Measurements from ENCODE around the gene ITPK1. TPM values are rescaled to one million over a fixed set of nuclear protein-coding genes. Genes with fewer than 3 reads are reported as not detected.
"Not testable (repeated sequence)": the region's sequence is repeated elsewhere in the genome, so short reads cannot be mapped to it uniquely, and the experiment has no call there.

ITPK1 gene
- total RNA-seq, 1 experiment from 2014 or later = 183 TPM

DNA sequence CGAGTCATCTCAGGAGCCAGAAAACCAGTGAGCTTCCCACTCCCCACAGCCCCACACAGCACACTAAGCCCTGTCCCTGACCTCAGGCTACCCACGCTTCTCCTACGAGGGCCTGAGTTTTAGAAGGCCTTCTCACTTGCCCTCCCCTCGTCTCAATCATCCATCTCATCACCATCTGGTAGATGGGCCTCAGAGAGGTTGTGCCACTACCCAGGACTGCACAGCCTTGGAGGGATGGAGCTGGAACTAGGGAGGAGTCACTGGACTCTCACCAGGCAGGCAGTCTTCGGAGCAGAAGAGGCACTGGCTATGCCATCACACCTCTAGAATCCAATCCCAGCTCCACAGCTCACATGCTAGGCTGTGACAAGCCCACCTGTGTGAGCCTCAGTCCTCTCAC lies 52.3 kb downstream of the ITPK1 start:
- DNase-seq (ENCODE audit: extremely low read depth, low read depth) = no peak

DNA sequence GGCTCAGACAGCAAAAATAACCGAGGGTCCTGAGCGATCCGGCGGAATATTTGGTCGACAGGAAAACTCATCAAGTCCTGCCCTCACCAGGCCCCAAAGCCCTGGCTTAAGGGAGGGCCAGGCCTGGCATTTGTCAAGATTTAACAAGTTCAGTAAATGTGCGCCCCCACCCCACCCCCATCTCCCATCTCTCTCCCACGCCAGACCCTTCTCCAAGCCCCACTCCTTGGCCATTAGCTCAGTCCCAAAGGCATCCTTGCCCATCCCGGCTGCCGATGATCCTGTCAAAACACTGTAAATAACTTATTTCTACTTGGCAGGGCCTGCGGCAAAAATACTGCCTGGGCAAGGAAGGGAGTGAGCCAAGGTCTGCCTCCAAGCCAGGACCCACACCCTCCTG lies 52.8 kb downstream of the ITPK1 start:
- DNase-seq (ENCODE audit: extremely low read depth, low read depth) = no peak

DNA sequence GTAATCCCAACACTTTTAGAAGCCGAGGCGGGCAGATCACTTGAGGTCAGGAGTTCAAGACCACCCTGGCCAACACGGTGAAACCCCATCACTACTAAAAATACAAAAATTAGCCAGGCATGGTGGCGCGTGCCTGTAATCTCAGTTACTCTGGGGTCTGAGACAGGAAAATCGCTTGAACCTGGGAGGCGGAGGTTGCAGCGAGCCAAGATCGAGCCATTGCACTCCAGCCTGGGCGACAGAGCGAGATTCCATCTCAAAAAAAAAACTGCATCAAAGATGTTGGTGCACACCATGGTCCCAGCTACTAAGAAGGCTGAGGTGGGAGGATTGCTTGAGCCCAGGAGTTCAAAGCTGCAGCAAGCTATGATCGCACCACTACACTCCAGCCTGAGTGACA lies 53.7 kb downstream of the ITPK1 start:
- not testable (repeated sequence) for DNase-seq (ENCODE audit: extremely low read depth, low read depth)

DNA sequence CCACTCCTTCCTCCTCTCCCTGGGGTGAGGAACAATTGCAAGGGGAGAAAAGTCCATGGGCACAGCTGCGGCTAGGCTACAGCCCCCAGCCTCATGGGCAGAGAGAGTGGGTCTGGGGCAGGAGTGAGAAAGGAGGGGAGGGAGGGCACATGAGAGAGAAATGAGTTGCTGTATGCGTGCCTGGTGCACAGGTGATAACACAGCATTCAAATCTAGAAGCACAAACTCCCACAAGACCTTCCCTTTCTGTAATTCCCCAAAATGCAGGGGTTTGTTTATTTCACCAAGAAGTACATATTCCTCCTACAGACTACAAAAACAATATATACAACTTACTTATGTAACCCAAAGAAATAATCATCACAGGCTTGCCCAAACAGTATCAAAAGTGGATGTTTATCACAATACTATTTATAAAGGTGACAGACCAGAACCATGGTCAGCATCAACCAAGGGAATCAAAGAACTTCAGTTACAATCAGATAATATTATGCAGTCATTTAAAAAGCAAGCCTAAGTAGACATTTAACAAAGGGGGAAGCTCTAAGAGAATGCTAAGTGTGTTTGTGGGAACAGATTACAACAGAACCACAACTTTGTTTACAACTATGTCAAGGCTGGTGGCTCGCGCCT lies 54.2 kb downstream of the ITPK1 start:
- DNase-seq (ENCODE audit: extremely low read depth, low read depth) = no peak

DNA sequence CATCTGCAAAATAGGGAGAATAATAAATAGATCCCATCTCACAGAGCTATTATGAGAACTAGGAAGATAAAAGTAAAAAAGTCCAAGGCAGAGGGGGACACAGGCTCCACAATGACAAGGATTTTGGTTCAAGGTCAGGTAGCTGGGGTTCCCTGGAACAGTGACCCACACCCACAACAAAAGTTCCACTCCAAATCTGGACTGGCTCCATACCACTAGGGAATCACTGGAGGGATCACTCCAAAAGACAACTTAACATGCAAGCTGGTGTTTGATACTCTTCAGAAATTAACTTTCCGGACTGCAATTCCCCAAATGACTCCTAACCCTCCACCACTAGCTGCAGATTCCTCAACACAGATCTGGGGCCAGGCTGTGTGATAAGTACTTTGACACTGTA lies 54.9 kb downstream of the ITPK1 start:
- DNase-seq (ENCODE audit: extremely low read depth, low read depth) = no peak

DNA sequence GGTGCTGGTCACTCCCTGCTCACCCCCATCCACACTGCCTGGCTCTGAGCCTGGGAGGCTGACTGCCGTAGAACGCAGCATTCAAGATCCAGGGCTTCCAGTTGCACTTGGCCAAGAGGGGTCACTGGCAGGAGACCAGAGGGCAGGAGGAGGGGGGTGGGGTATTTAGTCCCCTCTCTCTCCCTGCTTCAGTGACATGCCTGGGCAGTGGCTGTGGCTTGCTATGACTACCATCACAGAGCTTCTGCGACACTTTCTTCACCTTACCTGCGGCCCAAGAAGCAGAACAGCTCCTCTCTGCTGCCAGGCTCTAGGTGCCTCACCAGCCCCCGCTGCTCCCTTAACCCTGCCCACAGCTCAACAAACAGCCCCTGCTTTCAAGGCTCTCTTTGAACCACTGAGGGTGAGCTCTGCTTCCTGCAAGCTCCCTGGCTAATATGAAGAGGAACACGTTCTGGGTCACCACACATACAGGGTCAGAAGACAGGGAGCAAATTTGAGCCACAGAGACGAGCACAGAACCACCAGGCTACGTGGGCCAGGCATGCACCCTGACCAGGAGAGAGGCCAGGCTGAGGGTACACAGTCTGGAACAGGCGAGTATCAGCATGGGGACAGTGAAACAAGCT lies 55.7 kb downstream of the ITPK1 start:
- DNase-seq (ENCODE audit: extremely low read depth, low read depth) = no peak

DNA sequence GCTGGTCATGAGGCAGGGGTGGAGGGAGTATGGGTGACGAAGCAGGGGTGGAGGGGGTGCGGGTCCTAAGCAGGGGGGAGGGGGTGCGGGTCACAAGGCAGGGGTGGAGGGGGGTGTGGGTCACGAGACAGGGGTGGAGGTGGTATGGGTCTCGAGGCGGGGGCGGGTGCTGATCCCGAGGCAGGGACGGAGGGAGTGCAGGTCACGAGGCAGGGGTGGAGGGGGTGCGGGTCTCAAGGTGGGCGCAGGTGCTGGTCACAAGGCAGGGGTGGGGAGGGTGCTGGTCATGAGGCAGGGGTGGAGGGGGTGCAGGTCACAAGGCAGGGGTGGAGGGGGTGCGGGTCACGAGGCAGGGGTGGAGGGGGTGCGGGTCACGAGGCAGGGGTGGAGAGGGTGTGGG lies 56.5 kb downstream of the ITPK1 start:
- DNase-seq (ENCODE audit: extremely low read depth, low read depth) = no peak

DNA sequence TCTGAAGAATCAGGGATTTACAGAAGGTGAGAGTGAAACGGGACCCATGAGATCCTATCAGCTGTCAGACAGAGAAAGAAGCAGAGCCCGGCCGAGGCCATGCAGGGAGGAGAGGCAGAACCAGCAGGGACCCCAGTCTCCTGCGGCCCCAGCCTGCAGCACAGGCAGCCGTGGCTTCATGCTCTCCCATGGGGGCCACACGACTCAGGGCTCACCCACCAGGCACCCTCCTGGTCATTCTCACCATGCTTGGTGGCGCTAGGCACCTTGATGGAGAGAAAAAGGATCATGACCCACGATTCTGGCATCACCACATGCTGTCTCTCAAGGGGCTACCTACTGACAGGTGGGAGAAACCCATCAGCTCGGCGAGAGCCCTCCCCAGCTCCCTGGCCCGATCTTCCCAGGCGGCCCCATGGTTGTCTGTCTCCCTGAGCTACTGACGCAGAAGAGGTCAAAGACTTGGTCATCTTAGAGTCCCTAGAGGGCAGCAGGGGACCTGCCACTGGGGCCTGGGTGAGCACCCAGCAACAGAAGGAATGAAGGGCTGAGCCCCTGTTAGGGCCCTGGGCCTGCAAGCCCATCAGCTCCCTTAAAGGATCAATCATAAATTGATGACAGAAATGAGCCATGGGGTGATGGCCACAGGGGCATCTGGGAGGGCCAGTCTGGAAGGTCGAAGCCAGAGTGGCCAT lies 58.0 kb downstream of the ITPK1 start:
- DNase-seq (ENCODE audit: extremely low read depth, low read depth) = no peak

DNA sequence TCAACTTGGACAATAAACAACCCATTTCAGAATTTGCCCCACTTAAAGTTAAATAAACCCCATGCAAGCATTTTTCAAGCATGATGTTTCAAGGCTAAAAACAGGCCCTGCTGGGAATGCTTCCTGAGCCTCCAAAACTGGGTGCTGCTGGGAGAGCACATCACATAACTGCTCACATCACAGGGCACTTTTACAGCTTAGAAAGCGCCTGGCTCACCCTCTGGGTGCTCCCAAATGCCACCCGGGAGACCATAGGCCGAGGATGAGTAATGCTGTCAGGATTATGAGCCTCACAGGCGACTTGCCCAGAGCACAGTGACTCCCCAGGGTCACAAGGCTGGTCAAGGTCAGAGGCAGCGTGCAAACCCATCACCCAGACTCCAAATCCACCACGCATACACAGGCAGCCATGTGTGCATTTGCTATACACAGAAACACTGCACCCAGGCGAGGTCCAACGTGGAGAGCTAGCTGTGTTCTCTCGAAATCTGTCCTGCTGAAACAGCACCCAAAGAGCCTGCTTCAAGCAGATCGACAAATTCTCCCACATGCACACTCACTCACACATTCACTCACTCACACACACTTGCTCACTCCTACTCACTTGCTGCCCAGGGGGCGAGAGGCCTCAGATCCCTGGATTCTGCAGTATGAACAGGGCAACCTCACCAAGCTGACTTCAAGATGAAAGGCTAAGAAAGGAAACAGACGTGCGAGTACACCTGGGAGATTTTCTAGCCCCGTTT lies 58.7 kb downstream of the ITPK1 start:
- DNase-seq (ENCODE audit: extremely low read depth, low read depth) = no peak

DNA sequence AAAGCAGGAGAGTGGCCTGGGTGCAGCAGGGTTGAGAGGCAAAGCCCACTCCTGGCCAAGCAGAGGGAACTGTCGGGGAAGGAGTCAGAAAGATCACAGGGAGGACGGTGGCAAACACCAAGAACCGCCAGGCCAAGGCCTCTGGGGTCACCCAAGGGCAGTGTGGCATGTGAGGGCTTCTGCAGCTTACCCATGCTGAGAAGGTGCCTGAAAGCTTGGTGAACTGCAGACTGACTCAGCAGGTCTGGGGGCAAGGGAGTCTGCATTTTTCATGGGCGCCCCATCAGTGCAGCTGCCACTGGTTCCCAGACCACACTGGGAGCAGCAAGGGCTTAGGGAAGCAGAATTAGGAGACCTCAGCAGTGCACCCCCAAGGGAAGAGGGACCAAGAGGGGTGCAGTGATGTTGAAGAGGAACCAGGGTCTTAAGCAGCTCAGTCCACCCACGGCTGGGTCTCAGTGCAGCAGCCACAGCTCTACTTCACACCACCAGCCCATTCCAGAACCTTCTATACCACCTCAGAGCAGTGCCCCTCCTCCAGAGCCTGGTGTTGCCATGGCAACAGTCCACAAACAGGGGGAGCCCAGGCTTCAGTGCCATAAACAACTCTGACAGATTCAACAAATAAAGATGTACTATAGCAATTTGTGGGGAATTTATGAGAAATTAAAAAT lies 59.4 kb downstream of the ITPK1 start:
- no peak for DNase-seq (ENCODE audit: extremely low read depth, low read depth)

DNA sequence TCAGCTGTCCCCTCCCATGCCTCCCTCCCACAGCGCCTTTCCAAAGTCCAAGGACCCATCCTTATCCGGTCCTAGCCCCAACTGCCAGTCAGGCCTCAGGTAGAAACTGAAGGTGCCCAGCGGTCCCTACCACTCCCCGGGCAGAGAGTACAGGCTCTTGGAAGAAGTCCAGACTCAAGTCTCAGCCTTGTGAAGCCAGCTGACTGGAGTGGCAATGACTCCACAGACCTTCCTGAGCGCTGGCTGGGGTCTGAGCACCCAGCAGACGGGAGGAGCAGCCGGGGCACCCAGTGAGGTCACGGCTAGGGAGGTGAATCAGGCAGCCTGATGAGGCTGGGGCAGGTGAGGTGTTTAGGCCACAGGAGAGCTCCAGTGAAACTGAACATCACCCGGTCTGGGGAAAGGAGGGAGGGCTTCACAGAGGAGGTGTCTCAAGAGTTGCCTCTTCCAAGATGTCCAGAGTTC lies 60.0 kb downstream of the ITPK1 start:
- no peak for DNase-seq (ENCODE audit: extremely low read depth, low read depth)

DNA sequence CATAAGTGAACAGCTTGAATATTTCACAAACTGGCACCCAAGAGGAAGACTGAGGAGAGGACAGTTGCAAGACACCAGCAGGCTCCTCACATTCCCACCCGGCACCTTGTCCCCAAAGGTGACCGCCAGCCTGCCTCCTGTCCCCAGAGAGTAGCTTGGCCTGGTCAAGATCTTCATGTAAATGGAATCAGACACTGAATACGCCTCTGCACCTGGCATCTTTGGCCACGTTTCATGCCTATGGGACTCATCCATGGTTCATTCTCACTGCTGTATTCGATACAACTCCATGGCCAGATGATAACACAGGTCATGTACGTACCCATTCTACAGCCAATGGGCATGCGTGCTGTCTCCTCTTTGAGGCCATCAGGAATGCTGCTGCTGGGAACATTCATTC lies 60.8 kb downstream of the ITPK1 start:
- DNase-seq (ENCODE audit: extremely low read depth, low read depth) = no peak

DNA sequence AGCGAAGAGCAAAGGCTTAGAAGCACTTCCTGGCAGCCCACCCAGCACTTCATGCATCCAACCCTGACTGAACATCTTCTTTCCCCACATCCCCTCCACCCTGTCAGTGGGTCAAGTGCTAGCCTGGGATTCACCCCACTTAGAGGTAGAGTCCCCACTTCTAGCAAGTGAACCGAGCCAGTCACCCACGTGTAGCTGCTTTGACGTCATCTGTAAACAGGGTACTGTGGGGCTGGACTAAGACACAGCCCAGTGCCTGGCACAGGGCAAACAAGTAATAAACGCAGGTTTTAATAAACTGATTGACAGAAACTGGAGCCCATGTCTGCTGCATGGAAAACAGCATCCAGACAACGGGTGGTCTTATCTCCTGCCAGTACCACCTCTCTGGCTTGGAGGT lies 61.7 kb downstream of the ITPK1 start:
- DNase-seq (ENCODE audit: extremely low read depth, low read depth) = no peak

DNA sequence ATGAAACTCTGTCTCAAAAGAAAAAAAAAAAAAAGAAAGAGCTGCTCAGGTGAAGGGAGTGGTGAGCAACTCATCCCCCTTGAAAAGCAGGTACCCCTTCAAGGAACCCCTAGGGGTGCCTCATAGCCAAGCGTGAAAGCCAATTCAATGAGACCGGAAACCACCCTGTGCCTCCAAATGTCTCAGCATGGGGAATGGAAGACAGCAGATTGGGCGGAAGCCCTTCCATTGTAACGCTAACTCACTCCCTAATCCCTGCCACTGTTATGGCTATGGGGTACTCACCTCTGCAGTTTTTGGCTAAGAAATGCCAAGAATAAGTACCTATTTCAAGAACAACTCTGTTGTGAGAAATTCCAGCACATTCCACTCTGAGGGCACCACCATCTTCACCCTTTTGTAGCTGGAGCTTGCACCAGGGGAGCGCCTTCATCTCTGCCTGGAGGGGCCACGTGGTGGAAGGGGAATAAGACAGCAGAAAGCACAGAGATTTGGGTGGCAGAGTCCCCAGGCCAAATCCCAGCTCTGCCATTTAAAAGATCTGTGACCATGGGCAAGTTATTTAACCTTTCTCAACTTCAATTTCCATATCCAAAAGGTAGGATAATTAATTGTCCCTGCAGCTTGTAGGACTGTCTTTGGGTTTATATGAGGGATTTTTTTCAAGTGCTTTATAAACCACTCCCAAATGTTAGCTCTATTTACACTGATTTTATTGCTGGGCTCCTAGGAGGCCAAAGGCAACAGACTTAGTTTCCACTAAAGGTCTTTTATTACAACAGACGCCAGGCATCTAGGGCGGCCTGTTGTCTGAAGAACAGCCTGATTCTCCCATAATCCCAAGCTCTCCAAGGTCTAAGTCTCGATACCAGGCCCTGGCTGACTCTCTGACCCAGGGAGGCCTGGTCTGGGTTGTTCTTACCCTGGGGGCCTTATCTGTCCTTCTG lies 63.9 kb downstream of the ITPK1 start:
- no peak for DNase-seq (ENCODE audit: extremely low read depth, low read depth)

DNA sequence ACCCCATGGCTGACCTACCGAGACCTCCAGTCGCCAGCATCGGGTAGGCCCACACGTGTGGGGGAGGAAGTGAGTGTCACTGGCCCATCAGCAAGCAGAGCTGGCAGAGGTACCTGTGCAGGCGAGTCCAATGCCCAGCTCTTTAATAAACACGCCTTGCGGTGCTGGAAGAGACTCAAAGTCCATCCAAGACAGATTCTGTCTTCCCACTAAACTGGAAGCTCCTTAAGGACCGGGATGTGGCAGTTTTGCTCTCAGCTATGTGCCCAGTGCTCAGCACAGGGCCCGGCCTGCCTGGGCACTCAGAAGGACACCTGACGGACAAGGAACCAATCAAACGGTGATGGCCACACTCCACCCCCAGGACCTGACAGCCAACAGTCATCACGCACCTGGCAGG lies 65.0 kb downstream of the ITPK1 start:
- no peak for DNase-seq (ENCODE audit: extremely low read depth, low read depth)

DNA sequence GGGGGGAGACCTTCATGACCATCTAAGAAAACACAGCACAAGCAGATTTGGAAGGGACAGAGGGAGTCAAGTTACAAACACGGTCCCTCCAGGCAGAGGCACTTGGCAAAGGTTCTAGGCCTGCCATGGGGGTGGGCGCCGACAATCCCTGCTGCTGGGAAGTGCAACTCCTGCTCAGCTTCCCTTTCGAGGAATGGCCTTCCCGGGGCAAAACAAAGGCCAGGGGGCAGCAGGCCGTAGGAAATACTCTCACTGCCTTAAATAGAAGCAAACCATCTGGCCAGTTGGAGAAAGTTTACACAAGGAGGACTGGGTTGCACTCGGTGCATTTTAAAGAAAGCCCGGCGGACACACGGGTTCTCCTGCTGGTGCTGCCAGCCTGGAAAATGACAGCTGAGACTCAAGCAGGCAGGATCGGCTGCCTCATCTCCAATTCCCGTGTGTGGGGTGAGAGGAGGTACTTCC lies 65.8 kb downstream of the ITPK1 start:
- DNase-seq (ENCODE audit: extremely low read depth, low read depth) = no peak

DNA sequence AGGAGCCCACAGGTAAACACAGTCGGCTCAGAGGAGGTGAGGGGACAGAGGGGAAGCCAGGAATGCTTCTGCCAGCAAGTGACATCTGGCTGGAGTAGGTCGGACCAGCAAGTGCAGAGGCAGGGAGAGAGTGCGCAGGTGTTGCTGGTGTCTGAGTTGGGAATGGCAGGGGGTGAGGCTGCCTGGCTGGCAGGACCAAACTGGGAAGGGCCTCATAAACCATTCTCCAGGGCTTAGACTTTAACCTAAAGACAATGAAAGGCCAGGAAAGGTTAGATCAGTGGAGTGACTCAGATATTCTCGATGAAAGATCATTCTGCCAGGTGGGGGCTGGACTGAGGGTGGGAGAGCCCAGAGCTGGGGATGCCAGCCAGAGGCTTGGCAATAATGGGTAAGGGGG lies 66.4 kb downstream of the ITPK1 start:
- no peak for DNase-seq (ENCODE audit: extremely low read depth, low read depth)

DNA sequence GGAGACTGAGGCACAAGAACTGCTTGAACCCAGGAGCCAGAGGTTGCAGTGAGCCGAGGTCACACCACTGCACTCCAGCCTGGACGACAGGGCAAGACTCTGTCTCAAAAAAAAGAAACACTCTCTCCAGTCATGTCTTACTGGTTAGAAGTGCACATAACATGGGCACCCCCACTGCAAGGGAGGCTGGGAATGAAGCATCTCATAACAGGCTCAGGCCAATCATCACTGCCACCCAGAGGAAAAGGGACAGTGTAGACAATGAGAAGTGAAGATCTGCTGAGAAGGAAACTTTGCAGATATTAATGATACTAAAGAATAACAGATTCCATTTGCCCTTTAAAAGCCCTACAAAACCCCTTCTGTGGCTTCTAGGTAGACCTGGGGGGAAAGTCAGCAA lies 66.9 kb downstream of the ITPK1 start:
- no peak for DNase-seq (ENCODE audit: extremely low read depth, low read depth)

DNA sequence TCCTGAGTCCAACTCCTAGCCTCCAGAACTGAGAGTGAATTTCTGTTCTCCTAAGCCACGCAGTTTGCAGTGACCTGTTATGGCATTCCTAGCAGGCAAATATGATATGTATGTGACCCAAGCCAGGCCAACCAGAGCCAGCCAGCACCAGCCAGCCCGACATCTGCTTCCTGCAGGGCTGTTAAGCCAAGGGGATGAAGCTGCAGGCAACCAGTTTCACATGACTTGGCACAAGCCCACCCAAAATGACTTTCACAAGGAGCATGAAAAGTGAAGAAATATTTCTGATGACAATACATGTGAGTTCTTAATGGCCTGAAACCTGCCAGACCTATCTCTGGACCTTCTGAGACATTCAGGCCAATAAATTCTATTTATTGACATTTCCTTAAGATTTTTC lies 68.1 kb downstream of the ITPK1 start:
- DNase-seq (ENCODE audit: extremely low read depth, low read depth) = no peak

DNA sequence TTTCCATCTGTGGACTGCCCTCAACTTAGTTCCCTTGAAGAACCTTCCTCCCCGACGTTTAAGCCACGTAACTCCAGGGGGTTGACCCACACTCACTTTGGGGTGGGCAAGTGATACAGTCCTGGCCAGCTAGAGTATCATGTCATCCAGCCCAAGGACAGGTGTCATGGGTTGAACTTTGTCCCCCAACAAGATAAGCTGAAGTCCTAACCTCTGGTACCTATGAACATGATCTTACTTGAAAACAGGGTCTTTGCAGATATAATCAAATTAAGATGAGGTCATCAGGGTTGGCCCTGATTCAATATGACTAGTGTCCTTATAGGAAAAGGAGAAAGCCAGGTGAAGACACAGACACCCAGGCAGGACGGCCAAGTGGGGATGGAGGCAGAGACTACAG lies 68.6 kb downstream of the ITPK1 start:
- DNase-seq (ENCODE audit: extremely low read depth, low read depth) = no peak
